B cell (primary cell): ENCODE results near the gene CTRL.

Experiments
- EZH2 ChIP-seq: IDR thresholded peaks from 2 replicates; pipeline ENCODE4 v1.6.1; 2012; ENCODE audit warnings: borderline replicate concordance, low read depth, mild to moderate bottlenecking, moderate library complexity, low read length; ENCODE audit not compliant: insufficient read depth, poor library complexity, severe bottlenecking
- TF ChIP-seq, protein P1 (sequence below): fragments of 200-600 bp; IDR thresholded peaks from one replicate; pipeline ENCODE4 v1.8.0; 2022; ENCODE audit warnings: antibody characterized with exemption, mild to moderate bottlenecking

DNA sequence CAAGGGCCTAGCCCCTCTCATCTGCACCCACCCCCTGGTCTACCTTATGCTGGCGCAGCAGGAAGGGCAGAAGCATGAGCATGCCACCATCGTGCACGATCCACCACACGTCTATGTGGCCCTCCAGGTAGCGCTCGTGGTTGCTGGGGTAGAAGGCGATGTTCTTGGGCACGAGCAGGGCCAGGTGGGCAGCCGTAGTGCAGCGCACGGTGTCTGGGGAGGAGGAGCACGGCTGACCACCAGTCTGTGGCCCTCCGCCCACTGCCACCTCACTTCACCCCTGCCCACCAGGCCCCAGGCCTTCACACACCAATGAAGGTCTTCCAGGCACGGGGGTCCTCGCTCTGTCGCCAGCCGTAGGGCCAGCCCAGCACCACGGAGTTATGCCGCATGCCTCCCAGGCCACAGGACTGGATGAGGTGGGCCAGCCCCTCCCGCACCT lies 14.5 kb upstream of the CTRL start:
- TF ChIP-seq, protein P1, sequence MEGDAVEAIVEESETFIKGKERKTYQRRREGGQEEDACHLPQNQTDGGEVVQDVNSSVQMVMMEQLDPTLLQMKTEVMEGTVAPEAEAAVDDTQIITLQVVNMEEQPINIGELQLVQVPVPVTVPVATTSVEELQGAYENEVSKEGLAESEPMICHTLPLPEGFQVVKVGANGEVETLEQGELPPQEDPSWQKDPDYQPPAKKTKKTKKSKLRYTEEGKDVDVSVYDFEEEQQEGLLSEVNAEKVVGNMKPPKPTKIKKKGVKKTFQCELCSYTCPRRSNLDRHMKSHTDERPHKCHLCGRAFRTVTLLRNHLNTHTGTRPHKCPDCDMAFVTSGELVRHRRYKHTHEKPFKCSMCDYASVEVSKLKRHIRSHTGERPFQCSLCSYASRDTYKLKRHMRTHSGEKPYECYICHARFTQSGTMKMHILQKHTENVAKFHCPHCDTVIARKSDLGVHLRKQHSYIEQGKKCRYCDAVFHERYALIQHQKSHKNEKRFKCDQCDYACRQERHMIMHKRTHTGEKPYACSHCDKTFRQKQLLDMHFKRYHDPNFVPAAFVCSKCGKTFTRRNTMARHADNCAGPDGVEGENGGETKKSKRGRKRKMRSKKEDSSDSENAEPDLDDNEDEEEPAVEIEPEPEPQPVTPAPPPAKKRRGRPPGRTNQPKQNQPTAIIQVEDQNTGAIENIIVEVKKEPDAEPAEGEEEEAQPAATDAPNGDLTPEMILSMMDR = no peak
- no peak for TF ChIP-seq EZH2
